Endothelial cell of umbilical vein (primary cell): ENCODE results near the gene APBA2. TPM values are rescaled to one million over a fixed set of nuclear protein-coding genes. Genes with fewer than 3 reads are reported as not detected.

Experiments used
- BruUV-seq: library from RNA; stranded (reverse); fragments of 400-500 nt; replicated peaks from 2 replicates; lab custom pipeline; 2021; lab: Mats Ljungman, UMichigan
- CTCF ChIA-PET: fragments of 300-600, 350-600 bp; sonication (Branson Sonifier 250); formaldehyde crosslinking; loops from one replicate; lab custom pipeline; 2021; ENCODE audit warnings: antibody characterized with exemption, inconsistent platforms; lab: Charles Lee
- POLR2A ChIA-PET: fragments of 300-600, 350-600 bp; sonication (Branson Sonifier 250); formaldehyde crosslinking; loops from one replicate; lab custom pipeline; 2021; ENCODE audit warnings: antibody characterized with exemption, inconsistent platforms; lab: Charles Lee
- DNase-seq: peaks from one replicate; pipeline ENCODE4 v3.0.0-alpha.2; 2011; ENCODE audit warnings: low read depth, low spot score
- FAIRE-seq: peaks from 2 replicates; lab custom pipeline; 2011; peaks lifted over from hg19 to GRCh38; lab: Jason Lieb, UNC
- H2AFZ ChIP-seq: 2 replicates; pipeline ENCODE4 v1.6.0; 2012; ENCODE audit warnings: low read depth, low read length, control low read depth, inconsistent platforms
- H3K27ac ChIP-seq: 2 replicates; pipeline ENCODE4 v1.5.1; 2011; ENCODE audit warnings: low read depth, mild to moderate bottlenecking, control low read depth, low read length, moderate library complexity; ENCODE audit not compliant: insufficient read depth
- H3K27me3 ChIP-seq, 2 experiments: 2 replicates each; pipeline versions ENCODE4 v1.6.0 to v1.6.1; 2011; ENCODE audit warnings: low read length in 2 of 2, mixed read lengths in 1 of 2; ENCODE audit not compliant: control insufficient read depth in 2 of 2, insufficient read depth in 2 of 2
- H3K36me3 ChIP-seq, 2 experiments: 2 replicates in 1 of 2; 3 replicates in 1 of 2; pipeline ENCODE4 v1.5.1; 2011; ENCODE audit warnings: low read length in 2 of 2, mild to moderate bottlenecking in 1 of 2, moderate library complexity in 1 of 2; ENCODE audit not compliant: control insufficient read depth in 2 of 2, insufficient read depth in 2 of 2; ENCODE audit errors: extremely low read depth in 1 of 2
- H3K4me1 ChIP-seq: 3 replicates; pipeline ENCODE4 v1.5.1; 2011; ENCODE audit warnings: mild to moderate bottlenecking, low read length; ENCODE audit not compliant: control insufficient read depth, insufficient read depth; ENCODE audit errors: extremely low read depth
- H3K4me2 ChIP-seq: 2 replicates; pipeline ENCODE4 v1.6.1; 2011; ENCODE audit warnings: low read length, control low read depth, mixed read lengths; ENCODE audit not compliant: insufficient read depth
- H3K4me3 ChIP-seq, 3 experiments: fragments of 200-600 bp in 1 of 3; sonication (generic), shearing (Covaris generic) in 1 of 3; replicated peaks in 1 of 3; 2 replicates each; pipeline ENCODE4 v1.5.1; 2011 to 2016; ENCODE audit warnings: control low read depth in 3 of 3, low read length in 3 of 3, mild to moderate bottlenecking in 2 of 3, inconsistent platforms in 1 of 3, low read depth in 1 of 3, moderate library complexity in 1 of 3; ENCODE audit not compliant: insufficient read depth in 1 of 3
- H3K79me2 ChIP-seq: 2 replicates; pipeline ENCODE4 v1.6.0; 2012; ENCODE audit warnings: low read length, inconsistent platforms; ENCODE audit not compliant: control insufficient read depth, insufficient read depth
- H3K9ac ChIP-seq: replicated peaks from 2 replicates; pipeline ENCODE3; 2011; ENCODE audit warnings: low read length, control low read depth; ENCODE audit not compliant: insufficient read depth; ENCODE audit errors: extremely low read depth
- H3K9me1 ChIP-seq: replicated peaks from 3 replicates; pipeline ENCODE4 v1.6.0; 2011; ENCODE audit warnings: mild to moderate bottlenecking, low read length; ENCODE audit not compliant: control insufficient read depth, insufficient read depth; ENCODE audit errors: extremely low read depth
- H3K9me3 ChIP-seq: replicated peaks from 2 replicates; pipeline ENCODE4 v1.5.1; 2012; ENCODE audit warnings: low read length, inconsistent platforms; ENCODE audit not compliant: control insufficient read depth, insufficient read depth
- H4K20me1 ChIP-seq: replicated peaks from 2 replicates; pipeline ENCODE3; 2011; ENCODE audit warnings: mild to moderate bottlenecking, low read length; ENCODE audit not compliant: control insufficient read depth, insufficient read depth; ENCODE audit errors: extremely low read depth
- EZH2 ChIP-seq: IDR thresholded peaks from 2 replicates; pipeline ENCODE4 v1.6.1; 2012; ENCODE audit warnings: borderline replicate concordance, low read depth, mild to moderate bottlenecking, moderate library complexity, low read length, inconsistent platforms; ENCODE audit not compliant: severe bottlenecking
- FOS ChIP-seq: IDR thresholded peaks from 2 replicates; pipeline ENCODE4 v1.6.1; 2011; ENCODE audit warnings: mild to moderate bottlenecking, low read length, moderate library complexity, borderline replicate concordance; ENCODE audit not compliant: insufficient read depth
- GATA2 ChIP-seq: IDR thresholded peaks from 2 replicates; pipeline ENCODE4 v1.7.0; 2011; ENCODE audit warnings: low read depth, mild to moderate bottlenecking, moderate library complexity, mixed read lengths, low read length; ENCODE audit not compliant: insufficient read length, insufficient read depth
- JUN ChIP-seq: IDR thresholded peaks from 2 replicates; pipeline ENCODE4 v1.6.1; 2011; ENCODE audit warnings: borderline replicate concordance, low read depth; ENCODE audit not compliant: insufficient read length, insufficient read depth
- MYC ChIP-seq: IDR thresholded peaks from one replicate; pipeline ENCODE4 v1.6.1; 2011; ENCODE audit warnings: mild to moderate bottlenecking, low read depth, low read length
- POLR2A ChIP-seq: IDR thresholded peaks from 2 replicates; pipeline ENCODE4 v1.6.1; 2012; ENCODE audit warnings: low read depth, mild to moderate bottlenecking, control low read depth, low read length
- POLR2AphosphoS5 ChIP-seq: IDR thresholded peaks from 2 replicates; pipeline ENCODE4 v1.6.1; 2012; ENCODE audit warnings: low read depth, mild to moderate bottlenecking, control low read depth, low read length, moderate library complexity; ENCODE audit not compliant: insufficient read depth
- dilution Hi-C: fragments of 300-500 bp; cut with MboI; formaldehyde crosslinking; loops from one replicate; pipeline ENCODE4 v1.15.0; 2019; ENCODE audit warnings: low sequenced_read_pairs; ENCODE audit not compliant: extremely low pct_ligation_motif_present
- intact Hi-C: fragments of 100-400 bp; cut with micrococcal nuclease; formaldehyde crosslinking; loops from one replicate; pipeline ENCODE4 v1.10.0; 2022
- polyA plus RNA-seq, 4 experiments: library from polyadenylated mRNA; depleted of rRNA in 3 of 4; stranded (reverse) in 3 of 4; unstranded in 1 of 4; fragments of >200 nt; gene quantifications; 2 replicates each; pipeline versions ENCODE4 v1.2.1 to v1.2.3, GENCODE V29; 2011 to 2012; ENCODE audit warnings: missing spikeins in 1 of 4
- total RNA-seq: library from RNA; stranded (reverse); gene quantifications from 2 replicates; pipeline ENCODE4 v1.2.3, GENCODE V29; 2021
- TF ChIP-seq, protein P1 (sequence below), 2 donors: IDR thresholded peaks; 1 replicate in 1 of 2; 2 replicates in 1 of 2; pipeline ENCODE4 v1.5.1; 2011; ENCODE audit warnings: low read length in 2 of 2, mild to moderate bottlenecking in 2 of 2, moderate library complexity in 2 of 2, control low read depth in 1 of 2, inconsistent platforms in 1 of 2, low read depth in 1 of 2; ENCODE audit not compliant: insufficient read depth in 1 of 2; ENCODE audit errors: extremely low read depth in 1 of 2
- TF ChIP-seq, protein P2 (sequence below): IDR thresholded peaks from 2 replicates; pipeline ENCODE4 v1.6.1; 2011; ENCODE audit not compliant: insufficient read depth, insufficient read length

The APBA2 gene
- total and polyA plus RNA-seq, 2 donors (not counting 3 experiments of a cell fraction or from before 2014, with no cell fraction given) = 5.7 to 11.1 TPM

DNA sequence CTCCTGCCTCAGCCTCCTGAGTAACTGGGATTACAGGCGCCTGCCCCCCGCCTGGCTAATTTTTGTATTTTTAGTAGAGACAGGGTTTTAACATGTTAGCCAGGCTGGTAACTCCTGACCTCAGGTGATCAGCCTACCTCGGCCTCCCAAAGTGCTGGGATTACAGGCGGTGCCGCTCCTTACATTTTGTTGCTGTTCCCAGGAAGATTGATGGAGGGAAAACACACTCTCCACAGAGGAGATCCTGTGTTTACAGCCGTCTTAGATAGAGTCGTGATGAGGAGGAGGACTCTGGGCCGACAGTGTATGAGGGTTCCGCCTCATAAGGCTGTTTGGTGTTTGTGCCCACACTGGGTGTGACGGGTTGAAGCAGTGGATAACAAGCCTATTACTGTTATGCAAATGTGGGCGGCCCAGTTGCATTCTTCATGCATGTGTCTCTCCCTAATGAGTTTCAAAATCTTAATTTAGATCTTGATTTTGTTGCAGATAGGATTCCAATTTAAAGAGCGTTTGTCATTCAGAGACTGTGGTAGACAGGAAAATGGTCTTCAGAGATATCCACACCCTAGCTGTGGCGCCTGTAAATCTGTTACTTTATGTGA, 60.0 kb downstream of the APBA2 start:
- Histone ChIP-seq H3K79me2 (no peaks in the 10 kb centered on the region), H3K9ac (no peak overlapping the region), H3K4me1 (no peaks in the 10 kb centered on the region), H3K9me1 (no peaks in the 10 kb centered on the region), H3K4me3 (no peak overlapping the region), H3K27me3 (no peaks in the 10 kb centered on the region), H2AFZ (no peak overlapping the region), H3K9me3 (no peaks in the 10 kb centered on the region), H3K36me3 (no peaks in the 10 kb centered on the region), H3K4me2 (no peak overlapping the region), H4K20me1 (no peaks in the 10 kb centered on the region), H3K27ac (no peak overlapping the region)
- TF ChIP-seq GATA2 (no peak), MYC (no peak)
- ChIA-PET CTCF (no interaction called here), POLR2A (no interaction called here)
- BruUV-seq = no TSS peak
- dilution Hi-C loops = no loop called here
- intact Hi-C loops = no loop called here
- no peak for FAIRE-seq
- DNase-seq = no peak

DNA sequence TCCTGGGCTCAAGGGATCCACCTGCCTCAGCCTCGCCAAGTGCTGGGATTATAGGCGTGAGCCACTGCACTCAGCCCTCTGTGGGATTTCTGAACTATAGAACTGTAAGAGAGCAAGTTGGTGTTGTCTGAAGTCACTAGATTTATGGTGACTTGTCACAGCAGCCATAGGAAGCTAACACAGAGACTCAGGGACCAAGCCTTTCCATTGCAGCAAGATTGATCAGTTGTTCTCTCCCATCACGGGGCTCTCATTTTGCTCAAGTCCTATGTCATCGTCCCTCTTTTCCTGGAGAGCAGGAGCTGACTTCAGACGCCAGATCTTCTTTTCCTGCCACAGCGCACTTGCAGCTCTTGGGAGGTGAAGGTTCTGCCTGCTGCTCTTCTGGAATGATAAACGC, 61.0 kb downstream of the APBA2 start:
- intact Hi-C loops = no loop called here
- no TSS peak for BruUV-seq
- Histone ChIP-seq H2AFZ (no peak overlapping the region), H3K9me3 (no peaks in the 10 kb centered on the region), H3K9me1 (no peaks in the 10 kb centered on the region), H3K79me2 (no peaks in the 10 kb centered on the region), H3K27me3 (no peaks in the 10 kb centered on the region), H3K4me3 (no peak overlapping the region), H3K27ac (no peak overlapping the region), H3K4me2 (no peak overlapping the region), H3K4me1 (no peaks in the 10 kb centered on the region), H3K36me3 (no peaks in the 10 kb centered on the region), H3K9ac (no peak overlapping the region), H4K20me1 (no peaks in the 10 kb centered on the region)
- CTCF ChIA-PET = no interaction called here
- POLR2A ChIA-PET = interaction anchor here (0.5 kb wide), 1 partner anchor 22 kb away, joined by 3 read pairs; no protein-coding TSS in a partner anchor
- DNase-seq = no peak
- FAIRE-seq = no peak
- dilution Hi-C loops = no loop called here
- TF ChIP-seq, protein P1, sequence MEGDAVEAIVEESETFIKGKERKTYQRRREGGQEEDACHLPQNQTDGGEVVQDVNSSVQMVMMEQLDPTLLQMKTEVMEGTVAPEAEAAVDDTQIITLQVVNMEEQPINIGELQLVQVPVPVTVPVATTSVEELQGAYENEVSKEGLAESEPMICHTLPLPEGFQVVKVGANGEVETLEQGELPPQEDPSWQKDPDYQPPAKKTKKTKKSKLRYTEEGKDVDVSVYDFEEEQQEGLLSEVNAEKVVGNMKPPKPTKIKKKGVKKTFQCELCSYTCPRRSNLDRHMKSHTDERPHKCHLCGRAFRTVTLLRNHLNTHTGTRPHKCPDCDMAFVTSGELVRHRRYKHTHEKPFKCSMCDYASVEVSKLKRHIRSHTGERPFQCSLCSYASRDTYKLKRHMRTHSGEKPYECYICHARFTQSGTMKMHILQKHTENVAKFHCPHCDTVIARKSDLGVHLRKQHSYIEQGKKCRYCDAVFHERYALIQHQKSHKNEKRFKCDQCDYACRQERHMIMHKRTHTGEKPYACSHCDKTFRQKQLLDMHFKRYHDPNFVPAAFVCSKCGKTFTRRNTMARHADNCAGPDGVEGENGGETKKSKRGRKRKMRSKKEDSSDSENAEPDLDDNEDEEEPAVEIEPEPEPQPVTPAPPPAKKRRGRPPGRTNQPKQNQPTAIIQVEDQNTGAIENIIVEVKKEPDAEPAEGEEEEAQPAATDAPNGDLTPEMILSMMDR (IDR thresholded peaks at IDR 0.05; ENCODE audit: extremely low read depth in 1 of 2, insufficient read depth in 1 of 2, low read depth in 1 of 2, low read length in 2 of 2) = no peak
- TF ChIP-seq MYC (no peak), POLR2AphosphoS5 (no peak), POLR2A (no peak), EZH2 (no peak), JUN (no peak), GATA2 (no peak), FOS (no peak)
- TF ChIP-seq, protein P2, sequence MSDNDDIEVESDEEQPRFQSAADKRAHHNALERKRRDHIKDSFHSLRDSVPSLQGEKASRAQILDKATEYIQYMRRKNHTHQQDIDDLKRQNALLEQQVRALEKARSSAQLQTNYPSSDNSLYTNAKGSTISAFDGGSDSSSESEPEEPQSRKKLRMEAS = no peak
